ENCODE data around the gene OMP.

DNA sequence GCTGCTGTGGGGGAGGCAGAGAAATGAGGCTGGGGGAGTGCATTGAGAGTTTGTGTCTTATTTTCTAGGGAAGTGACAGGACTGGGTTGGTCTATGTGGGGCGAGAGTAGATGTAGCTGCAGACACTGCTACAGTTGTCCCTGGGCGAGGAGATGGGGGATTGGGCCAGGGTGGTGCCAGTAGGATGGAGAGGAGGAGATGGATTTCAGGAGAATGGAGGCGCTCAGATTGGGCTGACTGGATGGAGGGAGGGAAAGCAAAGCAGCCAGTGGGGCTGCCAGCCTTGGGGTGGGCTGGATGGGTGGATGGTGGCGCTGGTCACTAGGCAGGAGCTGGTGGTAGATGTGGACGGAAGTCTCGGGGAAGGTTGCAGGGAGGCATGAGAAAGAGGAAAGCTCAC is 9.3 kb downstream of the OMP start:
- no peak for TF ChIP-seq MXI1 (IDR thresholded peaks at IDR 0.05; ENCODE audit: borderline replicate concordance, low read depth, low read length)
- no peak for TF ChIP-seq MAFK (IDR thresholded peaks at IDR 0.05; ENCODE audit: low read depth, low read length)
- no peak for TF ChIP-seq ELK1 (IDR thresholded peaks at IDR 0.05; ENCODE audit: borderline replicate concordance, low read depth, low read length)

Measured in IMR-90 (cell line).